Immature natural killer cell (primary cell): ENCODE data around the gene KLRF1. TPM values are rescaled to one million over a fixed set of nuclear protein-coding genes. Genes with fewer than 3 reads are reported as not detected.
"Not testable (repeated sequence)": the region's sequence is repeated elsewhere in the genome, so short reads cannot be mapped to it uniquely, and the experiment has no call there.

Source experiments
- DNase-seq, 3 donors: peaks; one replicate each; pipeline ENCODE4 v3.0.0; 2022; ENCODE audit warnings: mixed read lengths in 1 of 3
- H3K27ac Mint-ChIP-seq, 6 donors: one replicate each; pipeline ENCODE4 v1.8.0; 2020; ENCODE audit warnings: mixed read lengths in 6 of 6, mild to moderate bottlenecking in 5 of 6, inconsistent platforms in 4 of 6, moderate library complexity in 3 of 6
- H3K27me3 Mint-ChIP-seq, 3 donors: one replicate each; pipeline ENCODE4 v1.8.0; 2020 to 2021; ENCODE audit warnings: low read depth in 3 of 3, mild to moderate bottlenecking in 3 of 3, mixed read lengths in 3 of 3, moderate library complexity in 3 of 3, inconsistent platforms in 1 of 3
- H3K36me3 Mint-ChIP-seq, 3 donors: one replicate each; pipeline ENCODE4 v1.8.0; 2020; ENCODE audit warnings: mixed read lengths in 3 of 3, inconsistent platforms in 2 of 3, mild to moderate bottlenecking in 2 of 3
- H3K4me1 Mint-ChIP-seq, 2 donors: one replicate each; pipeline ENCODE4 v1.8.0; 2020; ENCODE audit warnings: inconsistent platforms in 2 of 2, mild to moderate bottlenecking in 2 of 2, mixed read lengths in 2 of 2, moderate library complexity in 1 of 2
- H3K4me3 Mint-ChIP-seq, 5 donors: one replicate each; pipeline ENCODE4 v1.8.0; 2020; ENCODE audit warnings: mild to moderate bottlenecking in 5 of 5, mixed read lengths in 5 of 5, inconsistent platforms in 3 of 5, moderate library complexity in 3 of 5
- H3K9me3 Mint-ChIP-seq, 6 donors: one replicate each; pipeline ENCODE4 v1.8.0; 2020; ENCODE audit warnings: mild to moderate bottlenecking in 6 of 6, mixed read lengths in 6 of 6, inconsistent platforms in 4 of 6, moderate library complexity in 3 of 6
- polyA plus RNA-seq, 3 donors: library from polyadenylated mRNA; unstranded; fragments of 300-500 nt; fragmentation: Illumina TruSeq; gene quantifications; one replicate each; pipeline ENCODE4 v1.2.3, GENCODE V29; 2021

KLRF1 gene
- polyA plus RNA-seq, 3 donors from 2014 or later, result 1,026 to 1,807 (median 1,127) TPM

DNA sequence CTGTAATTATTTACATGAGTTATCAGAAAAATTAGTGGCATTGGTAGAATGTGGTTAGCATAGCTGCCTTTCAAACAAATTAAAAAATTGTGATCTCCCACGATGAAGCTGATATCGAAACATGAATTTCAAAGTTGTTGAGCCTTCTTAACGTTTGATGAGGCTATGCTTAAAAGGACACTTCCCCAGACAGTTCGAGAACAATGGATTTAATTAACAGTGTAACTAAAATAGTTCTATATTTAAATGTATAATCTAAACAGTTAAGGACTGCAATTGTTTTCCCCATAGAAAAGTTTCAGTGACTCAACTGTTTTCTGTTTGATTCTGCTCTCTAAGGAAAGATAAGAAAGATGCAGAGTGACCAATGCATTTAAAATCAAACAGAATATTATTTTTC lies 40.2 kb downstream of the KLRF1 start:
- DNase-seq, result no peak
- peaks cover 14 to 50% of the 10 kb centered on the region in 2 donors for H3K4me1 Mint-ChIP-seq
- H3K27me3 Mint-ChIP-seq, result peaks cover 1 to 16% (median 5%) of the 10 kb centered on the region in 3 donors
- peaks cover 20 to 34% (median 27%) of the 10 kb centered on the region in 3 donors for H3K36me3 Mint-ChIP-seq
- H3K4me3 Mint-ChIP-seq, result peak overlapping the region; percentile 89 to 97 (median 93)
- H3K27ac Mint-ChIP-seq, result peak overlapping the region; percentile 84 to 99 (median 90)
- peaks cover 0 to 17% (median 12%) of the 10 kb centered on the region in 6 donors for H3K9me3 Mint-ChIP-seq

GRCh38 chr12:9868311-9868801 lies 41.1 kb downstream of the KLRF1 start:
- Mint-ChIP-seq H3K4me1 (peaks cover 14 to 42% of the 10 kb centered on the region in 2 donors), H3K36me3 (peaks cover 12 to 25% (median 18%) of the 10 kb centered on the region in 3 donors), H3K4me3 (peak overlapping the region; percentile 89 to 97 (median 93)), H3K9me3 (peaks cover 0 to 9% (median 9%) of the 10 kb centered on the region in 6 donors), H3K27me3 (peaks cover 1 to 13% (median 5%) of the 10 kb centered on the region in 3 donors), H3K27ac (peak overlapping the region; percentile 97 to 100 (median 99))
- DNase-seq, result peak in 1 of 3 donors; percentile 17

GRCh38 chr12:9868951-9869306 lies 41.6 kb downstream of the KLRF1 start:
- peak overlapping the region; percentile 97 to 100 (median 99) for H3K27ac Mint-ChIP-seq
- H3K4me1 Mint-ChIP-seq, result peaks cover 14 to 36% of the 10 kb centered on the region in 2 donors
- DNase-seq, result peak in 1 of 3 donors; percentile 18
- H3K36me3 Mint-ChIP-seq, result peaks cover 6 to 20% (median 13%) of the 10 kb centered on the region in 3 donors
- H3K27me3 Mint-ChIP-seq, result peaks cover 1 to 12% (median 5%) of the 10 kb centered on the region in 3 donors
- peak overlapping the region; percentile 89 to 97 (median 93) for H3K4me3 Mint-ChIP-seq
- peaks cover 0 to 4% (median 3%) of the 10 kb centered on the region in 6 donors for H3K9me3 Mint-ChIP-seq

- peak; percentile 70 to 77 (median 75) for DNase-seq
- Mint-ChIP-seq H3K36me3 (peaks cover 0 to 14% (median 7%) of the 10 kb centered on the region in 3 donors), H3K27me3 (peaks cover 1 to 12% (median 5%) of the 10 kb centered on the region in 3 donors), H3K4me1 (peaks cover 14 to 31% of the 10 kb centered on the region in 2 donors), H3K27ac (peak within 1 kb of the TSS; percentile 97 to 100 (median 99)), H3K9me3 (no peaks in the 10 kb centered on the region), H3K4me3 (peak within 1 kb of the TSS; percentile 89 to 97 (median 93))
Measured at GRCh38 chr12:9869307-9870161, 42.3 kb downstream of the KLRF1 start, which contains the start of gene CLEC2B. CLEC2B (minus strand) TSS chr12:9869354.

- Mint-ChIP-seq H3K27me3 (peaks cover 1 to 12% (median 5%) of the 10 kb centered on the region in 3 donors), H3K27ac (peak overlapping the region; percentile 97 to 100 (median 99)), H3K4me1 (peaks cover 14 to 22% of the 10 kb centered on the region in 2 donors), H3K9me3 (peaks cover 0 to 1% (median 0%) of the 10 kb centered on the region in 6 donors), H3K4me3 (peak overlapping the region; percentile 89 to 97 (median 93)), H3K36me3 (peaks cover 0 to 12% (median 5%) of the 10 kb centered on the region in 3 donors)
- peak in 1 of 3 donors; percentile 18 for DNase-seq
Measured at GRCh38 chr12:9870286-9870866, 43.1 kb downstream of the KLRF1 start.

GRCh38 chr12:9872162-9872561 lies 44.9 kb downstream of the KLRF1 start:
- Mint-ChIP-seq H3K27ac (peak overlapping the region in 2 of 6 donors; percentile 5 to 22), H3K4me3 (no peak overlapping the region), H3K9me3 (peaks cover 0 to 2% (median 0%) of the 10 kb centered on the region in 6 donors), H3K36me3 (peaks cover 0 to 4% (median 4%) of the 10 kb centered on the region in 3 donors), H3K27me3 (peaks cover 1 to 12% (median 5%) of the 10 kb centered on the region in 3 donors), H3K4me1 (peaks cover 14 to 15% of the 10 kb centered on the region in 2 donors)
- DNase-seq, result no peak

DNA sequence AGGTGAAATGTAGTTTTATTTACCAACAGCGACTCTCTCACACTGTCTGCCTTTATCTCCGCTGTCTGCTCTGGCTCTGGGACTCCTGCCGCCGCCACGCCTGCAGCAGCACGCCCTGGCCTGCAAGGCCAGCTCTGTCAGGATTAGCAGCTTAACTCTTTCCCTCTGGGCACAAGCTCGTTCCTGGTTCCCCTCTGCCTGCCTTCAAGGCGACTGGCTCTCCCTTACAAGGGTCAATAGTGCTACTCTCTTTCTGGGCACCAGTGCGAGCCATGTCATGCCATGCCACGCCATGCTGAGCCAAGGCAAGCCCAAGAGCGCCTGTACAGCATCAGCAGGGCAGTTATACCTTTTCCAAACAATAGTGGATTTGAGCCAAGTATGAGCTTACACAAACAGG lies 45.5 kb downstream of the KLRF1 start:
- Mint-ChIP-seq H3K36me3 (no peaks in the 10 kb centered on the region), H3K27ac (peak overlapping the region in 2 of 6 donors; percentile 42 to 61), H3K4me1 (peaks cover 14 to 15% of the 10 kb centered on the region in 2 donors), H3K4me3 (no peak overlapping the region), H3K27me3 (peaks cover 1 to 12% (median 5%) of the 10 kb centered on the region in 3 donors), H3K9me3 (peaks cover 0 to 2% (median 0%) of the 10 kb centered on the region in 6 donors)
- no peak for DNase-seq

GRCh38 chr12:9876120-9876519 lies 48.8 kb downstream of the KLRF1 start:
- H3K36me3 Mint-ChIP-seq, DNase-seq, H3K4me1 Mint-ChIP-seq, H3K27ac Mint-ChIP-seq, H3K9me3 Mint-ChIP-seq, H3K27me3 Mint-ChIP-seq, H3K4me3 Mint-ChIP-seq: not testable (repeated sequence)

DNA sequence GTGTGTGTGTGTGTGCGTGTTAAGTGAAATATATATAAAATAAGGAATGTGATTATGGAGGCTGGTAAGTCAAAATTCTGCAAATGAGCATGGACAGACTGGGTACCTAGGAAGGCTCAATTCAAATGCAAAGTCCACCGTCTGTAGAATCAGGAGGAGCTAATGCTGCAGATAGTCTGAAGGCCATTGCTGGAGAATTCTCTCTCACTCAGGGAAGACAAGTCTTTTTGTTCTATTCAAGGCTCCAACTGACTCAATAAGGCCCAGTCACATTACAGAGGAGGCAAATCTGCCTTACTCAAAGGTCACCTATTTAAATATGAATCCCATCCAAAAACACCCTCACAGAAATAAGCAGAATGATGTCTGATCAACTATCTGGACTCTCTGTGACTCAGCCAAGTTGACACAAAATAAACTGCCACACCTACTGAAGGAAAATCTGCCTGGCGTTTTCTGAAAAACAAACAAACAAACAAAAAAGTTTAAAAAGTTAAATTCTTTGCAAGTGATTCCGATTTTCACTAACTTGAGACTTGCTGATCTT lies 53.3 kb downstream of the KLRF1 start:
- no peaks in the 10 kb centered on the region for H3K9me3 Mint-ChIP-seq
- DNase-seq, result no peak
- H3K4me3 Mint-ChIP-seq, result no peak overlapping the region
- peaks cover 0 to 1% of the 10 kb centered on the region in 2 donors for H3K4me1 Mint-ChIP-seq
- no peaks in the 10 kb centered on the region for H3K36me3 Mint-ChIP-seq
- H3K27ac Mint-ChIP-seq, result no peak overlapping the region
- no peaks in the 10 kb centered on the region for H3K27me3 Mint-ChIP-seq

GRCh38 chr12:9881246-9881645 lies 54.0 kb downstream of the KLRF1 start, which contains the start of gene KLRF2:
KLRF2 (plus strand) TSS chr12:9881489; CDS start chr12:9881596, 107 bp downstream.
- no peaks in the 10 kb centered on the region for H3K27me3 Mint-ChIP-seq
- peaks cover 0 to 1% of the 10 kb centered on the region in 2 donors for H3K4me1 Mint-ChIP-seq
- peak within 1 kb of the TSS in 1 of 5 donors; percentile 44 for H3K4me3 Mint-ChIP-seq
- H3K9me3 Mint-ChIP-seq, result no peaks in the 10 kb centered on the region
- H3K36me3 Mint-ChIP-seq, result peaks cover 0 to 2% (median 0%) of the 10 kb centered on the region in 3 donors
- H3K27ac Mint-ChIP-seq, result peak within 1 kb of the TSS in 1 of 6 donors; percentile 23
- no peak for DNase-seq

GRCh38 chr12:9881988-9882387 lies 54.7 kb downstream of the KLRF1 start:
- no peak overlapping the region for H3K27ac Mint-ChIP-seq
- H3K27me3 Mint-ChIP-seq, result no peaks in the 10 kb centered on the region
- H3K9me3 Mint-ChIP-seq, result no peaks in the 10 kb centered on the region
- no peak overlapping the region for H3K4me3 Mint-ChIP-seq
- no peak for DNase-seq
- peaks cover 1 to 2% of the 10 kb centered on the region in 2 donors for H3K4me1 Mint-ChIP-seq
- peaks cover 0 to 8% (median 0%) of the 10 kb centered on the region in 3 donors for H3K36me3 Mint-ChIP-seq

GRCh38 chr12:9883175-9883574 lies 55.9 kb downstream of the KLRF1 start:
- DNase-seq, result no peak

GRCh38 chr12:9888665-9889273 lies 61.5 kb downstream of the KLRF1 start:
- Mint-ChIP-seq H3K27me3 (no peaks in the 10 kb centered on the region), H3K27ac (peak overlapping the region in 5 of 6 donors; percentile 12 to 56 (median 47)), H3K36me3 (peaks cover 0 to 10% (median 3%) of the 10 kb centered on the region in 3 donors), H3K4me1 (peaks cover 11 to 21% of the 10 kb centered on the region in 2 donors), H3K9me3 (no peaks in the 10 kb centered on the region), H3K4me3 (peak overlapping the region in 2 of 5 donors; percentile 10 to 58)
- DNase-seq, result no peak

More at GRCh38 chr12:9883175-9883574, 55.9 kb downstream of the KLRF1 start:
- H3K36me3 Mint-ChIP-seq, result peaks cover 0 to 10% (median 0%) of the 10 kb centered on the region in 3 donors
- H3K4me1 Mint-ChIP-seq, result peaks cover 1 to 6% of the 10 kb centered on the region in 2 donors
- no peak overlapping the region for H3K4me3 Mint-ChIP-seq
- H3K27ac Mint-ChIP-seq, result no peak overlapping the region
- no peaks in the 10 kb centered on the region for H3K27me3 Mint-ChIP-seq
- no peaks in the 10 kb centered on the region for H3K9me3 Mint-ChIP-seq
